OCI-LY1 (cell line): ENCODE results near the gene LRRC4.

Source experiments
- H2AFZ ChIP-seq: fragments of 200-600 bp; sonication (generic), shearing (Covaris generic); 2 replicates; pipeline ENCODE4 v1.6.0; 2014; ENCODE audit warnings: antibody characterized with exemption, mild to moderate bottlenecking, low read length
- H3F3A ChIP-seq: fragments of 200-600 bp; sonication (generic), shearing (Covaris generic); 2 replicates; pipeline ENCODE4 v1.6.0; 2014; ENCODE audit warnings: mild to moderate bottlenecking, antibody characterized with exemption, low read length, moderate library complexity; ENCODE audit not compliant: insufficient read depth
- H3K27ac ChIP-seq: fragments of 200-600 bp; sonication (generic); 2 replicates; pipeline ENCODE4 v1.5.1; 2014; ENCODE audit warnings: low read length, mixed run types, mild to moderate bottlenecking, low read depth; ENCODE audit not compliant: poor library complexity, severe bottlenecking
- H3K27me3 ChIP-seq: fragments of 200-600 bp; sonication (generic); 2 replicates; pipeline ENCODE4 v1.6.0; 2014; ENCODE audit warnings: antibody characterized with exemption, mild to moderate bottlenecking, low read length, moderate library complexity; ENCODE audit not compliant: insufficient read depth
- H3K36me3 ChIP-seq: fragments of 200-600 bp; sonication (generic); 2 replicates; pipeline ENCODE4 v1.6.1; 2014; ENCODE audit warnings: mild to moderate bottlenecking, antibody characterized with exemption, low read length, moderate library complexity, mixed read lengths; ENCODE audit not compliant: insufficient read depth
- H3K4me1 ChIP-seq: fragments of 200-600 bp; sonication (generic); 2 replicates; pipeline ENCODE4 v1.5.1; 2014; ENCODE audit warnings: mild to moderate bottlenecking, low read length, moderate library complexity; ENCODE audit not compliant: insufficient read depth, severe bottlenecking
- H3K4me2 ChIP-seq: fragments of 200-600 bp; sonication (generic), shearing (Covaris generic); 2 replicates; pipeline ENCODE4 v1.6.1; 2014; ENCODE audit warnings: low read length
- H3K4me3 ChIP-seq: fragments of 200-600 bp; sonication (generic); 2 replicates; pipeline ENCODE4 v1.5.1; 2014; ENCODE audit warnings: low read length, low read depth, mild to moderate bottlenecking, mixed read lengths; ENCODE audit not compliant: poor library complexity, severe bottlenecking
- H3K79me2 ChIP-seq: fragments of 200-600 bp; shearing (Covaris generic); 2 replicates; pipeline ENCODE4 v1.6.1; 2016; ENCODE audit warnings: mixed run types, low read length, mixed read lengths; ENCODE audit not compliant: insufficient read depth
- H3K9ac ChIP-seq: fragments of 200-600 bp; sonication (generic), shearing (Covaris generic); 2 replicates; pipeline ENCODE4 v1.6.1; 2014; ENCODE audit warnings: mild to moderate bottlenecking, low read length, mixed read lengths
- H3K9me2 ChIP-seq: fragments of 200-600 bp; sonication (generic), shearing (Covaris generic); 2 replicates; pipeline ENCODE4 v1.6.1; 2014; ENCODE audit warnings: low read depth, mild to moderate bottlenecking, low read length, mixed read lengths
- H3K9me3 ChIP-seq: fragments of 200-600 bp; shearing (Covaris generic); 2 replicates; pipeline ENCODE4 v1.6.1; 2014; ENCODE audit warnings: low read length, mixed read lengths
- H4K20me1 ChIP-seq: fragments of 200-600 bp; sonication (generic), shearing (Covaris generic); 2 replicates; pipeline ENCODE4 v1.6.0; 2016; ENCODE audit warnings: mild to moderate bottlenecking, low read length; ENCODE audit not compliant: insufficient read depth
- CTCF ChIP-seq: fragments of 200-600 bp; sonication (generic), shearing (Covaris generic); IDR thresholded peaks from 2 replicates; pipeline ENCODE4 v1.5.1; 2017; ENCODE audit warnings: mild to moderate bottlenecking, antibody characterized with exemption, low read length, moderate library complexity, mixed read lengths
- EZH2 ChIP-seq: fragments of 200-600 bp; sonication (generic), shearing (Covaris generic); IDR thresholded peaks from 2 replicates; pipeline ENCODE4 v1.8.0; 2017; ENCODE audit warnings: borderline replicate concordance, mixed run types, mild to moderate bottlenecking, antibody characterized with exemption, low read length, moderate library complexity, mixed read lengths

LRRC4 gene

GRCh38 chr7:128008744-128009143 lies 22.5 kb downstream of the LRRC4 start:
- H3F3A ChIP-seq = no peaks in the 10 kb centered on the region
- no peak overlapping the region for H3K4me2 ChIP-seq
- H3K36me3 ChIP-seq = peaks cover 7% of the 10 kb centered on the region; the same call in 1 of the 2 replicates
- TF ChIP-seq CTCF = no peak
- no peak for TF ChIP-seq EZH2
- H4K20me1 ChIP-seq = no peaks in the 10 kb centered on the region
- H3K4me1 ChIP-seq = peaks cover 19% of the 10 kb centered on the region
- no peak overlapping the region for H2AFZ ChIP-seq
- H3K27me3 ChIP-seq = no peaks in the 10 kb centered on the region
- no peaks in the 10 kb centered on the region for H3K9me3 ChIP-seq
- H3K9ac ChIP-seq = no peak overlapping the region
- H3K79me2 ChIP-seq = no peaks in the 10 kb centered on the region
- no peaks in the 10 kb centered on the region for H3K9me2 ChIP-seq
- no peak overlapping the region for H3K27ac ChIP-seq
- no peak overlapping the region for H3K4me3 ChIP-seq

- H3K9me2 ChIP-seq = no peaks in the 10 kb centered on the region
- H3F3A ChIP-seq = no peaks in the 10 kb centered on the region
- H3K9me3 ChIP-seq = no peaks in the 10 kb centered on the region
- H3K4me3 ChIP-seq = no peak overlapping the region
- no peak overlapping the region for H2AFZ ChIP-seq
- TF ChIP-seq CTCF = no peak
- no peak for TF ChIP-seq EZH2
- no peak overlapping the region for H3K9ac ChIP-seq
- H3K27me3 ChIP-seq = no peaks in the 10 kb centered on the region
- no peak overlapping the region for H3K27ac ChIP-seq
- H3K4me2 ChIP-seq = no peak overlapping the region
- H3K4me1 ChIP-seq = peaks cover 25% of the 10 kb centered on the region
- no peaks in the 10 kb centered on the region for H3K79me2 ChIP-seq
- H4K20me1 ChIP-seq = no peaks in the 10 kb centered on the region
- peaks cover 7% of the 10 kb centered on the region; the same call in 1 of the 2 replicates for H3K36me3 ChIP-seq
Measured at GRCh38 chr7:128008141-128008540, 23.1 kb downstream of the LRRC4 start.

- H3K4me3 ChIP-seq = no peak overlapping the region
- H2AFZ ChIP-seq = no peak overlapping the region
- no peaks in the 10 kb centered on the region for H3K79me2 ChIP-seq
Measured at GRCh38 chr7:128007303-128007680, 23.9 kb downstream of the LRRC4 start.

More at GRCh38 chr7:128007303-128007680, 23.9 kb downstream of the LRRC4 start:
- Histone ChIP-seq H4K20me1 (no peaks in the 10 kb centered on the region), H3K4me2 (no peak overlapping the region), H3K27me3 (no peaks in the 10 kb centered on the region), H3K9me2 (no peaks in the 10 kb centered on the region), H3K27ac (no peak overlapping the region), H3K36me3 (peaks cover 3% of the 10 kb centered on the region; the same call in 1 of the 2 replicates), H3K4me1 (peaks cover 34% of the 10 kb centered on the region), H3F3A (no peaks in the 10 kb centered on the region), H3K9me3 (no peaks in the 10 kb centered on the region), H3K9ac (no peak overlapping the region)
- no peak for TF ChIP-seq EZH2
- no peak for TF ChIP-seq CTCF
